ENCODE data around the gene KCNMA1. TPM values are rescaled to one million over a fixed set of nuclear protein-coding genes. Genes with fewer than 3 reads are reported as not detected.
"Not testable (repeated sequence)": the region's sequence is repeated elsewhere in the genome, so short reads cannot be mapped to it uniquely, and the experiment has no call there.

The KCNMA1 gene
- total RNA-seq, 1 donor from 2014 or later: 94.3 TPM

DNA sequence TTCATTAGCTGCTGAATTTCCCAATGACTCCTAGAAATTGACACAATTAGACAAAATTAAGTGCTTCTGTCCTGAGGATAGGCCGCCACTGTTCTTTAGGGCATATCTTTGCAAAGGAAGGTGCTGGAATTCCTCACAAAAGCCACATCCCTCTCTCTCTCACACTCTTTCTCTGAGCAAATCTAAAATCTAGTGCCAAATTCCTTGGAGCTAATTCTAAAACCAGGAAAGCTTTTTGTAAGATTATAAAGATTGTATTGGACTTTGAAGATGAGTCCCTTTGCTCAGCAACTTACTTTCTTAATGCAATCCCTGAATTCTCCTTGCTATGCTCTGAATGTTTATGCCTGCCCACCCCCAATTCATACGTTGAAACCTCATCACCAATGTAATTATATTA, 288.9 kb downstream of the KCNMA1 start:
- intact Hi-C loops (cut with DNase I): no loop called here
- H3K4me1 ChIP-seq: peaks cover 23% of the 10 kb centered on the region

DNA sequence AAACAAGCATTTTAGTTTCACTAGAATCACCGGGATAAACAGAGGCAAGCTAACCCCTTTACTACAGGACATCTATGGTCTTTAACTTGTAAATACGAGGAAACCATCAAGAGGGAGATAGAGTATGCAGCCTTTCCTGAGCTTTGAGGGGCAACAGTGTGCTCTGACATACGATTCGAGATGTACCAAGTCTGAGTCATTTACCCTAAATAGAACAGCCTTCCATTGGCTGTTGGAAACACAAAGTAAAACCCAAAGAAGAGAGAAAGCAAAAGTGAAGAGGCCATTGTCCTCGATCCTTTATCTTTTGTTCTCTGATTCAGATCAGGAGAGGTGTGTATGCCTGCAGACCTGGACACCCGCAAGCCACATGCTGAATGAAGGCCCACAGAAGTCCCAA, 289.5 kb downstream of the KCNMA1 start:
- intact Hi-C loops (cut with DNase I): no loop called here
- Histone ChIP-seq H3K27ac (no peak overlapping the region), H3K36me3 (no peaks in the 10 kb centered on the region), H3K4me1 (peaks cover 23% of the 10 kb centered on the region), H3K4me3 (no peak overlapping the region), H3K9me3 (no peaks in the 10 kb centered on the region), H3K27me3 (no peaks in the 10 kb centered on the region)
- no peak for DNase-seq (ENCODE audit: extremely low spot score in 2 of 2)
- TF ChIP-seq, protein P1, sequence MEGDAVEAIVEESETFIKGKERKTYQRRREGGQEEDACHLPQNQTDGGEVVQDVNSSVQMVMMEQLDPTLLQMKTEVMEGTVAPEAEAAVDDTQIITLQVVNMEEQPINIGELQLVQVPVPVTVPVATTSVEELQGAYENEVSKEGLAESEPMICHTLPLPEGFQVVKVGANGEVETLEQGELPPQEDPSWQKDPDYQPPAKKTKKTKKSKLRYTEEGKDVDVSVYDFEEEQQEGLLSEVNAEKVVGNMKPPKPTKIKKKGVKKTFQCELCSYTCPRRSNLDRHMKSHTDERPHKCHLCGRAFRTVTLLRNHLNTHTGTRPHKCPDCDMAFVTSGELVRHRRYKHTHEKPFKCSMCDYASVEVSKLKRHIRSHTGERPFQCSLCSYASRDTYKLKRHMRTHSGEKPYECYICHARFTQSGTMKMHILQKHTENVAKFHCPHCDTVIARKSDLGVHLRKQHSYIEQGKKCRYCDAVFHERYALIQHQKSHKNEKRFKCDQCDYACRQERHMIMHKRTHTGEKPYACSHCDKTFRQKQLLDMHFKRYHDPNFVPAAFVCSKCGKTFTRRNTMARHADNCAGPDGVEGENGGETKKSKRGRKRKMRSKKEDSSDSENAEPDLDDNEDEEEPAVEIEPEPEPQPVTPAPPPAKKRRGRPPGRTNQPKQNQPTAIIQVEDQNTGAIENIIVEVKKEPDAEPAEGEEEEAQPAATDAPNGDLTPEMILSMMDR (IDR thresholded peaks at IDR 0.05): no peak
- no peak for TF ChIP-seq POLR2A (IDR thresholded peaks at IDR 0.05)
- TF ChIP-seq POLR2AphosphoS5 (IDR thresholded peaks at IDR 0.05; ENCODE audit: insufficient read depth in 1 of 2, low read depth in 1 of 2): no peak

More for the DNA sequence above, 288.9 kb downstream of the KCNMA1 start:
- Histone ChIP-seq H3K4me3 (no peak overlapping the region), H3K27me3 (no peaks in the 10 kb centered on the region), H3K36me3 (no peaks in the 10 kb centered on the region), H3K27ac (no peak overlapping the region), H3K9me3 (no peaks in the 10 kb centered on the region)
- DNase-seq (ENCODE audit: extremely low spot score in 2 of 2): no peak
- TF ChIP-seq POLR2AphosphoS5 (IDR thresholded peaks at IDR 0.05; ENCODE audit: insufficient read depth in 1 of 2, low read depth in 1 of 2): no peak
- no peak for TF ChIP-seq POLR2A (IDR thresholded peaks at IDR 0.05)
- TF ChIP-seq, protein P1 (IDR thresholded peaks at IDR 0.05): no peak

DNA sequence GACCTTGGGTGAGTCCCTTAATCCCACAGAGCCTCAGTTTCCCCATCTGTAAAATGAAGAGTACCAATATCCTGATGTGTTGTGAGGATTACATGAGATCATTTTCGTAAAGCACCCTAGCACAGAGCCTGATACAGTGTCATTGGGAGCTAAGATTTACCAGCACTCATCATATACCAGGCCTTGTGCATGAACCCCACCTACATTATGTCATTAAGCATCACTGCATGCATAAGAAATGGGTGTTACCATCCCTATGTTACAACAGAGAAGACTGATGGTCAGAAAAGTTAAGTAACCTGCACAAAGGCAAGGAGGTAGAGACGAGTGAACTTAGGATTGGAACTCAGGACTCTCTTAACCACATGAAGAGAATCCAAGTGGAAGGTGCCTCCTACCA, 290.6 kb downstream of the KCNMA1 start:
- Histone ChIP-seq H3K36me3 (no peaks in the 10 kb centered on the region), H3K4me3 (no peak overlapping the region), H3K27me3 (no peaks in the 10 kb centered on the region), H3K9me3 (no peaks in the 10 kb centered on the region), H3K4me1 (peaks cover 20% of the 10 kb centered on the region), H3K27ac (no peak overlapping the region)
- no peak for DNase-seq (ENCODE audit: extremely low spot score in 2 of 2)
- intact Hi-C loops (cut with DNase I): no loop called here
- TF ChIP-seq POLR2A (IDR thresholded peaks at IDR 0.05) (no peak), POLR2AphosphoS5 (IDR thresholded peaks at IDR 0.05; ENCODE audit: insufficient read depth in 1 of 2, low read depth in 1 of 2) (no peak)
- TF ChIP-seq, protein P1 (IDR thresholded peaks at IDR 0.05): no peak

DNA sequence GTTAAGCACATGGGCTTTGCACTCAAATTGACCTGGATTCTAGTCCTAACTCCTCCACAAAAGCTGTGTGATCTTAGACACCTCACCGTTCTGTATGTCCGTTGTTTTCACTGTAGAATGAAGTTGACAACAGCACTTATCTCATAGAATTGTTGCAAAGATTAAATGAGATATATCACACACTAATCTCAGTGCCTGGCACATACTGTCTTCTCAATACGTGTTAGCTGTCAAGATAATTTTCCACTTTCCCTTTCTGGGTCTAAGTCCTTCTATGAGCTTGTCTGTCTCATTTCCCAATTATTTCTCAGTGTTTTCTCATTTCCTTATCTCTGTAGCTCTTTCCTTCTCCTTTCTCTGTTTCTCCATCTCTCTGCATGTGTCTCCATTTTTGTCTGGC, 296.6 kb downstream of the KCNMA1 start:
- no peaks in the 10 kb centered on the region for H3K9me3 ChIP-seq
- H3K27me3 ChIP-seq: no peaks in the 10 kb centered on the region
- H3K4me1 ChIP-seq: no peaks in the 10 kb centered on the region
- no peak overlapping the region for H3K27ac ChIP-seq
- DNase-seq (ENCODE audit: extremely low spot score in 2 of 2): no peak
- intact Hi-C loops (cut with DNase I): no loop called here
- H3K36me3 ChIP-seq: no peaks in the 10 kb centered on the region
- TF ChIP-seq, protein P1 (IDR thresholded peaks at IDR 0.05): no peak
- TF ChIP-seq POLR2AphosphoS5 (IDR thresholded peaks at IDR 0.05; ENCODE audit: insufficient read depth in 1 of 2, low read depth in 1 of 2) (no peak), POLR2A (IDR thresholded peaks at IDR 0.05) (no peak)
- no peak overlapping the region for H3K4me3 ChIP-seq

DNA sequence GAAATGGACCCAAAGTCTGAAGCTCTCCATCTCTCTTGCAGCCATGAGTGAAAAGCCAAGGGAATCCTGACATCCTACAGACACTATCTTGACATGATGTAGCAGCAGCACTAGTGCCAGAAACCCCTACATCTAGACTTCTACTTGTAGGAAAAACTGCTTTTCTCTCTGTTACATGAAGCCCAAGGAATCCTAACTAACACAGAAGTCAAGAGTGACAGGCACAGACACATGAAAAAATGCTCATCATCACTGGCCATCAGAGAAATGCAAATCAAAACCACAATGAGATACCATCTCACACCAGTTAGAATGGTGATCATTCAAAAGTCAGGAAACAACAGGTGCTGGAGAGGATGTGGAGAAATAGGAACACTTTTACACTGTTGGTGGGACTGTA, 297.7 kb downstream of the KCNMA1 start:
- intact Hi-C loops (cut with DNase I); H3K9me3 ChIP-seq; DNase-seq (ENCODE audit: extremely low spot score in 2 of 2); H3K4me3 ChIP-seq; H3K27ac ChIP-seq; H3K4me1 ChIP-seq; H3K27me3 ChIP-seq; H3K36me3 ChIP-seq: not testable (repeated sequence)

DNA sequence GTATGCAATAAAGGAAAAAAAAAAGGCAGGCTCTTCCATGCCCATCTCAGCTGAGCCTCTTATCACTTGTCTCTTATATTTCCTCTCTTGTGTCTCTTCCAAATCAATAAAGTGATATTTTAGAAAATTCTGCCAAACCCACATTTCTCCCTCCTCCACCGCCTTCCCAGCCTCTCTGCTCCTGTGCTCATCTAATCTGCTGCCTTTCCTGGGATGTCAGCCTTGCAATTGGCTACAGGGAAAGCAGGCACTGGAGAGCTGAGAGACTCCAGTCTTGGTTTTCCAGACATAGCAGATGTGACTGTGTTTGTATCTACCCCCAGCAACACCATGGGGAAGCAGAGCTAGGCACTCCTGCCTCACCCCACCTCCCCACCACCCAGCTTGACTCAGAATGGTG, 298.4 kb downstream of the KCNMA1 start:
- Histone ChIP-seq H3K27me3 (no peaks in the 10 kb centered on the region), H3K9me3 (no peaks in the 10 kb centered on the region), H3K36me3 (no peaks in the 10 kb centered on the region), H3K4me3 (no peak overlapping the region), H3K27ac (no peak overlapping the region), H3K4me1 (no peaks in the 10 kb centered on the region)
- no peak for DNase-seq (ENCODE audit: extremely low spot score in 2 of 2)
- TF ChIP-seq POLR2A (IDR thresholded peaks at IDR 0.05): no peak
- TF ChIP-seq, protein P1 (IDR thresholded peaks at IDR 0.05): no peak
- no peak for TF ChIP-seq POLR2AphosphoS5 (IDR thresholded peaks at IDR 0.05; ENCODE audit: insufficient read depth in 1 of 2, low read depth in 1 of 2)
- intact Hi-C loops (cut with DNase I): no loop called here

Data from vagina (tissue), 2 donors.